Thymus (tissue), 11 donors: Measurements from ENCODE around the gene CD36. TPM values are rescaled to one million over a fixed set of nuclear protein-coding genes. Genes with fewer than 3 reads are reported as not detected.

ENCODE experiments used
- DNase-seq, 9 donors: peaks; one replicate each; pipeline ENCODE4 v3.0.0-alpha.2; 2013; ENCODE audit warnings: low spot score in 9 of 9, low read depth in 6 of 9, missing footprints in 1 of 9
- H3K27ac ChIP-seq, 2 donors: one replicate each; pipeline ENCODE4 v1.5.1; 2013; ENCODE audit warnings: control low read depth in 1 of 2, low read depth in 1 of 2, low read length in 1 of 2, mild to moderate bottlenecking in 1 of 2, moderate library complexity in 1 of 2
- H3K27me3 ChIP-seq, 2 donors: one replicate each; pipeline ENCODE4 v1.5.1; 2013; ENCODE audit warnings: low read length in 1 of 2; ENCODE audit not compliant: control insufficient read depth in 2 of 2, insufficient read depth in 1 of 2
- H3K36me3 ChIP-seq, 2 donors: one replicate each; pipeline ENCODE4 v1.5.1; 2013; ENCODE audit warnings: low read length in 1 of 2, mild to moderate bottlenecking in 1 of 2, moderate library complexity in 1 of 2; ENCODE audit not compliant: control insufficient read depth in 2 of 2, insufficient read depth in 2 of 2
- H3K4me1 ChIP-seq, 2 donors: one replicate each; pipeline ENCODE4 v1.5.1; 2013; ENCODE audit warnings: low read length in 2 of 2; ENCODE audit not compliant: control insufficient read depth in 2 of 2, insufficient read depth in 2 of 2
- H3K4me3 ChIP-seq, 2 donors: one replicate each; pipeline ENCODE4 v1.5.1; 2013; ENCODE audit warnings: low read length in 2 of 2, control low read depth in 1 of 2, mild to moderate bottlenecking in 1 of 2
- H3K9me3 ChIP-seq, 2 donors: one replicate each; pipeline ENCODE4 v1.5.1; 2013; ENCODE audit warnings: low read length in 1 of 2, mild to moderate bottlenecking in 1 of 2; ENCODE audit not compliant: control insufficient read depth in 2 of 2, insufficient read depth in 1 of 2
- WGBS: extraction: QIAGEN DNeasy Blood & Tissue Kit; methylation state at CpG from one replicate; pipeline ENCODE4 v1.1.7; 2013; 5-methylcytosine and 5-hydroxymethylcytosine counted together
- polyA plus RNA-seq: library from polyadenylated mRNA; stranded (reverse); fragments of 200-250 nt; gene quantifications from one replicate; pipeline ENCODE4 v1.2.3, GENCODE V29; 2013
- total RNA-seq: library from RNA; stranded (reverse); fragments of 120-200 nt; gene quantifications from one replicate; pipeline ENCODE4 v1.2.4, GENCODE V29; 2013
- donor health status: healthy.

Gene CD36
- total and polyA plus RNA-seq, 2 donors: 30.9 to 42.8 TPM

- H3K27ac ChIP-seq: no peak overlapping the region
- DNase-seq: peak in 7 of 9 donors; percentile 9 to 62 (median 36)
- 22% methylated on average over 5 of the region's 5 CpGs for WGBS
These were observed 60.7 kb downstream of the CD36 start for GRCh38 chr7:80699045-80699638.

GRCh38 chr7:80699721-80700256 is 61.3 kb downstream of the CD36 start:
- Histone ChIP-seq H3K9me3 (no peaks in the 10 kb centered on the region), H3K4me1 (no peaks in the 10 kb centered on the region), H3K27me3 (no peaks in the 10 kb centered on the region), H3K27ac (no peak overlapping the region), H3K36me3 (no peaks in the 10 kb centered on the region), H3K4me3 (no peak overlapping the region)
- 91% methylated on average over 4 of the region's 4 CpGs for WGBS
- DNase-seq: no peak

More at GRCh38 chr7:80699045-80699638, 60.7 kb downstream of the CD36 start:
- H3K9me3 ChIP-seq: no peaks in the 10 kb centered on the region
- no peaks in the 10 kb centered on the region for H3K4me1 ChIP-seq
- H3K4me3 ChIP-seq: no peak overlapping the region
- no peaks in the 10 kb centered on the region for H3K36me3 ChIP-seq
- H3K27me3 ChIP-seq: no peaks in the 10 kb centered on the region

- Histone ChIP-seq H3K4me1 (no peaks in the 10 kb centered on the region), H3K4me3 (no peak overlapping the region), H3K27me3 (no peaks in the 10 kb centered on the region), H3K27ac (no peak overlapping the region), H3K36me3 (no peaks in the 10 kb centered on the region), H3K9me3 (no peaks in the 10 kb centered on the region)
- 94% methylated on average over 1 of the region's 1 CpG for WGBS
- no peak for DNase-seq
These were observed 64.8 kb downstream of the CD36 start for GRCh38 chr7:80703272-80703671.

- Histone ChIP-seq H3K27me3 (no peaks in the 10 kb centered on the region), H3K27ac (no peak overlapping the region), H3K4me1 (no peaks in the 10 kb centered on the region), H3K4me3 (no peak overlapping the region), H3K36me3 (no peaks in the 10 kb centered on the region), H3K9me3 (no peaks in the 10 kb centered on the region)
- no peak for DNase-seq
- WGBS: 85% methylated on average over 2 of the region's 2 CpGs
These were observed 66.8 kb downstream of the CD36 start for GRCh38 chr7:80705130-80705781.

GRCh38 chr7:80707318-80707717 is 68.9 kb downstream of the CD36 start:
- H3K9me3 ChIP-seq: no peaks in the 10 kb centered on the region
- H3K4me1 ChIP-seq: no peaks in the 10 kb centered on the region
- DNase-seq: no peak
- no peak overlapping the region for H3K27ac ChIP-seq
- 96% methylated on average over 1 of the region's 1 CpG for WGBS
- H3K4me3 ChIP-seq: no peak overlapping the region
- H3K27me3 ChIP-seq: no peaks in the 10 kb centered on the region
- H3K36me3 ChIP-seq: no peaks in the 10 kb centered on the region

GRCh38 chr7:80708123-80708522 is 69.7 kb downstream of the CD36 start:
- Histone ChIP-seq H3K27ac (no peak overlapping the region), H3K27me3 (no peaks in the 10 kb centered on the region), H3K9me3 (no peaks in the 10 kb centered on the region), H3K4me3 (no peak overlapping the region), H3K36me3 (no peaks in the 10 kb centered on the region), H3K4me1 (no peaks in the 10 kb centered on the region)
- no peak for DNase-seq
- WGBS: 96% methylated on average over 2 of the region's 2 CpGs

GRCh38 chr7:80711531-80711930 is 73.1 kb downstream of the CD36 start:
- Histone ChIP-seq H3K27me3 (no peaks in the 10 kb centered on the region), H3K27ac (no peak overlapping the region), H3K4me1 (no peaks in the 10 kb centered on the region), H3K9me3 (no peaks in the 10 kb centered on the region), H3K36me3 (no peaks in the 10 kb centered on the region), H3K4me3 (no peak overlapping the region)
- WGBS: 93% methylated on average over 2 of the region's 2 CpGs
- no peak for DNase-seq

- DNase-seq: no peak
- Histone ChIP-seq H3K36me3 (no peaks in the 10 kb centered on the region), H3K27me3 (no peaks in the 10 kb centered on the region), H3K4me1 (no peaks in the 10 kb centered on the region), H3K27ac (no peak overlapping the region), H3K9me3 (no peaks in the 10 kb centered on the region), H3K4me3 (no peak overlapping the region)
- WGBS: 91% methylated on average over 3 of the region's 3 CpGs
These were observed 80.8 kb downstream of the CD36 start for GRCh38 chr7:80719261-80719660.

- no peak for DNase-seq
- H3K4me3 ChIP-seq: no peak overlapping the region
- 96% methylated on average over 3 of the region's 3 CpGs for WGBS
- H3K36me3 ChIP-seq: no peaks in the 10 kb centered on the region
- H3K9me3 ChIP-seq: no peaks in the 10 kb centered on the region
- H3K27me3 ChIP-seq: no peaks in the 10 kb centered on the region
- no peaks in the 10 kb centered on the region for H3K4me1 ChIP-seq
- H3K27ac ChIP-seq: no peak overlapping the region
These were observed 81.7 kb downstream of the CD36 start for GRCh38 chr7:80720146-80720545.
